WTC11 (cell line): ENCODE results near the gene ZBTB7C.

ENCODE experiments used
- CREB1 ChIP-seq: sonication (generic); formaldehyde crosslinking; IDR thresholded peaks from 2 replicates; pipeline ENCODE4 v1.8.0; 2023; ENCODE audit warnings: mild to moderate bottlenecking, missing genetic modification reagents
- CREM ChIP-seq: sonication (generic); formaldehyde crosslinking; IDR thresholded peaks from 2 replicates; pipeline ENCODE4 v1.8.1; 2022; ENCODE audit warnings: mild to moderate bottlenecking, missing genetic modification reagents, moderate library complexity
- ELF4 ChIP-seq: sonication (generic); formaldehyde crosslinking; IDR thresholded peaks from 2 replicates; pipeline ENCODE4 v1.8.1; 2022; ENCODE audit warnings: low read depth, mild to moderate bottlenecking, moderate library complexity, missing genetic modification reagents
- ETV6 ChIP-seq: sonication (generic); formaldehyde crosslinking; IDR thresholded peaks from 2 replicates; pipeline ENCODE4 v1.8.1; 2022; ENCODE audit warnings: mild to moderate bottlenecking, missing genetic modification reagents
- NFYB ChIP-seq: sonication (generic); formaldehyde crosslinking; conservative IDR thresholded peaks from 2 replicates; pipeline ENCODE4 v1.8.0; 2022; ENCODE audit warnings: low read depth, missing genetic modification reagents
- SP1 ChIP-seq: sonication (generic); formaldehyde crosslinking; conservative IDR thresholded peaks from 2 replicates; pipeline ENCODE4 v1.8.1; 2022; ENCODE audit warnings: missing genetic modification reagents
- TCF7 ChIP-seq: sonication (generic); formaldehyde crosslinking; IDR thresholded peaks from 2 replicates; pipeline ENCODE4 v1.8.0; 2022; ENCODE audit warnings: mild to moderate bottlenecking, low read depth, missing genetic modification reagents, moderate library complexity
- ZNF121 ChIP-seq: sonication (generic); formaldehyde crosslinking; IDR thresholded peaks from 2 replicates; pipeline ENCODE4 v1.8.0; 2023; ENCODE audit warnings: missing genetic modification reagents
- TF ChIP-seq, protein P1 (sequence below): fragments of 200-600 bp; IDR thresholded peaks from 2 replicates; pipeline ENCODE4 v1.8.0; 2022; ENCODE audit warnings: antibody characterized with exemption
- TF ChIP-seq, protein P2 (sequence below): sonication (generic); formaldehyde crosslinking; IDR thresholded peaks from 2 replicates; pipeline ENCODE4 v1.8.1; 2022; ENCODE audit warnings: low read depth, mild to moderate bottlenecking, moderate library complexity, missing genetic modification reagents, borderline replicate concordance
- TF ChIP-seq, protein P3 (sequence below): sonication (generic); formaldehyde crosslinking; IDR thresholded peaks from 2 replicates; pipeline ENCODE4 v1.8.1; 2022; ENCODE audit warnings: missing genetic modification reagents, borderline replicate concordance
- TF ChIP-seq, protein P4 (sequence below): sonication (generic); formaldehyde crosslinking; IDR thresholded peaks from 2 replicates; pipeline ENCODE4 v1.8.0; 2022; ENCODE audit warnings: mild to moderate bottlenecking, missing genetic modification reagents

DNA sequence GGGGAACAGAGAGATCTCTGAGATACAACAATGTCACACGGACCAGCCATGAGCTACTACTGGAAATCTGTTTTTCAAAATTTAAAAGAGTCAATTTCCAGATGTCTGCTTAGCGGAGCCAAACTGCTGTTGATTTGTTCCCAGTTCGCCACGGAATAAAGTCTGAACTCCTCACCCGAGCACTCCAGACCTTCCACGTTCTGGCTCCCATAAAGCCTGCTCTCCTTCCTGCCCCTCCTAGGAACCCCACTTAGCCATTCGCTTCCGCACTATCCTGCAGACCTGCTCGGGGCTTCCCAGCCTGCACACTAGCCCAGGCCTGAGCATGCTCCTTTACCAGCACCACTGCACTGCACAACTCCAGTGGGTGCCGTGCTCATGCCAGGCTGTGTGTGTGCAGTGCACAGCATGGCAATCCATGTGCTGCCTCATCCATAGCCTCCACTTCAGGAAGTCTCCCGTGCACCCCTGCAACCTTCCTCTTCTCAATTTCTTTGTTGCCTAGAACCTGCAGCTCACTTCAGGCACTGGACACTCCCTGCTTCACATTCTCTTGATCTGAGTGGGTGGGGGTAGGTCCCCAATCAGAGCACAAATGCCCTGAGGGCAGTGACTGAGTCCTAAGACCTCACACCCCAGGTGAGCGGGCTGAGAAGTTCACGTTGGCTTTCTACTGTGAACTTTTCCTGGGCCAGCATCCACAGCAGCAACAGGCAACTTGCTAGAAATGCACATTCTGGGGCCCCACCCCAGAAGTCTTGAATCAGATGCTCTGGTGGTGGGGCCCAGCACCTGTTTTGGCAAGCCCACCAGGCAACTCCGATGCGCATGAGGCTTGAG, 53.7 kb downstream of the ZBTB7C start:
- TF ChIP-seq, protein P1, sequence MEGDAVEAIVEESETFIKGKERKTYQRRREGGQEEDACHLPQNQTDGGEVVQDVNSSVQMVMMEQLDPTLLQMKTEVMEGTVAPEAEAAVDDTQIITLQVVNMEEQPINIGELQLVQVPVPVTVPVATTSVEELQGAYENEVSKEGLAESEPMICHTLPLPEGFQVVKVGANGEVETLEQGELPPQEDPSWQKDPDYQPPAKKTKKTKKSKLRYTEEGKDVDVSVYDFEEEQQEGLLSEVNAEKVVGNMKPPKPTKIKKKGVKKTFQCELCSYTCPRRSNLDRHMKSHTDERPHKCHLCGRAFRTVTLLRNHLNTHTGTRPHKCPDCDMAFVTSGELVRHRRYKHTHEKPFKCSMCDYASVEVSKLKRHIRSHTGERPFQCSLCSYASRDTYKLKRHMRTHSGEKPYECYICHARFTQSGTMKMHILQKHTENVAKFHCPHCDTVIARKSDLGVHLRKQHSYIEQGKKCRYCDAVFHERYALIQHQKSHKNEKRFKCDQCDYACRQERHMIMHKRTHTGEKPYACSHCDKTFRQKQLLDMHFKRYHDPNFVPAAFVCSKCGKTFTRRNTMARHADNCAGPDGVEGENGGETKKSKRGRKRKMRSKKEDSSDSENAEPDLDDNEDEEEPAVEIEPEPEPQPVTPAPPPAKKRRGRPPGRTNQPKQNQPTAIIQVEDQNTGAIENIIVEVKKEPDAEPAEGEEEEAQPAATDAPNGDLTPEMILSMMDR, result no peak
- no peak for TF ChIP-seq SP1 (CRISPR knock-in tag)
- TF ChIP-seq CREB1 (CRISPR knock-in tag), result no peak
- no peak for TF ChIP-seq NFYB (CRISPR knock-in tag)
- no peak for TF ChIP-seq CREM (CRISPR knock-in tag)
- TF ChIP-seq, protein P2, sequence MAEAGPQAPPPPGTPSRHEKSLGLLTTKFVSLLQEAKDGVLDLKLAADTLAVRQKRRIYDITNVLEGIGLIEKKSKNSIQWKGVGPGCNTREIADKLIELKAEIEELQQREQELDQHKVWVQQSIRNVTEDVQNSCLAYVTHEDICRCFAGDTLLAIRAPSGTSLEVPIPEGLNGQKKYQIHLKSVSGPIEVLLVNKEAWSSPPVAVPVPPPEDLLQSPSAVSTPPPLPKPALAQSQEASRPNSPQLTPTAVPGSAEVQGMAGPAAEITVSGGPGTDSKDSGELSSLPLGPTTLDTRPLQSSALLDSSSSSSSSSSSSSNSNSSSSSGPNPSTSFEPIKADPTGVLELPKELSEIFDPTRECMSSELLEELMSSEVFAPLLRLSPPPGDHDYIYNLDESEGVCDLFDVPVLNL (CRISPR knock-in tag), result no peak
- TF ChIP-seq, protein P3, sequence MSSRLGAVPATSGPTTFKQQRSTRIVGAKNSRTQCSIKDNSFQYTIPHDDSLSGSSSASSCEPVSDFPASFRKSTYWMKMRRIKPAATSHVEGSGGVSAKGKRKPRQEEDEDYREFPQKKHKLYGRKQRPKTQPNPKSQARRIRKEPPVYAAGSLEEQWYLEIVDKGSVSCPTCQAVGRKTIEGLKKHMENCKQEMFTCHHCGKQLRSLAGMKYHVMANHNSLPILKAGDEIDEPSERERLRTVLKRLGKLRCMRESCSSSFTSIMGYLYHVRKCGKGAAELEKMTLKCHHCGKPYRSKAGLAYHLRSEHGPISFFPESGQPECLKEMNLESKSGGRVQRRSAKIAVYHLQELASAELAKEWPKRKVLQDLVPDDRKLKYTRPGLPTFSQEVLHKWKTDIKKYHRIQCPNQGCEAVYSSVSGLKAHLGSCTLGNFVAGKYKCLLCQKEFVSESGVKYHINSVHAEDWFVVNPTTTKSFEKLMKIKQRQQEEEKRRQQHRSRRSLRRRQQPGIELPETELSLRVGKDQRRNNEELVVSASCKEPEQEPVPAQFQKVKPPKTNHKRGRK (CRISPR knock-in tag), result no peak
- TF ChIP-seq, protein P4, sequence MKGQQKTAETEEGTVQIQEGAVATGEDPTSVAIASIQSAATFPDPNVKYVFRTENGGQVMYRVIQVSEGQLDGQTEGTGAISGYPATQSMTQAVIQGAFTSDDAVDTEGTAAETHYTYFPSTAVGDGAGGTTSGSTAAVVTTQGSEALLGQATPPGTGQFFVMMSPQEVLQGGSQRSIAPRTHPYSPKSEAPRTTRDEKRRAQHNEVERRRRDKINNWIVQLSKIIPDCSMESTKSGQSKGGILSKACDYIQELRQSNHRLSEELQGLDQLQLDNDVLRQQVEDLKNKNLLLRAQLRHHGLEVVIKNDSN (CRISPR knock-in tag), result no peak
- TF ChIP-seq ETV6 (CRISPR knock-in tag), result no peak
- no peak for TF ChIP-seq TCF7 (CRISPR knock-in tag)
- TF ChIP-seq ELF4 (CRISPR knock-in tag), result no peak
- TF ChIP-seq ZNF121, result no peak
